NCI-H524 treated with DMSO at 0.1 percent for 48 hours (cell line): ENCODE data around the gene IKZF2.

Experiments used
- DNase-seq: peaks from one replicate; lab custom pipeline; 2025; lab: John Stamatoyannopoulos, UW

The IKZF2 gene

DNA sequence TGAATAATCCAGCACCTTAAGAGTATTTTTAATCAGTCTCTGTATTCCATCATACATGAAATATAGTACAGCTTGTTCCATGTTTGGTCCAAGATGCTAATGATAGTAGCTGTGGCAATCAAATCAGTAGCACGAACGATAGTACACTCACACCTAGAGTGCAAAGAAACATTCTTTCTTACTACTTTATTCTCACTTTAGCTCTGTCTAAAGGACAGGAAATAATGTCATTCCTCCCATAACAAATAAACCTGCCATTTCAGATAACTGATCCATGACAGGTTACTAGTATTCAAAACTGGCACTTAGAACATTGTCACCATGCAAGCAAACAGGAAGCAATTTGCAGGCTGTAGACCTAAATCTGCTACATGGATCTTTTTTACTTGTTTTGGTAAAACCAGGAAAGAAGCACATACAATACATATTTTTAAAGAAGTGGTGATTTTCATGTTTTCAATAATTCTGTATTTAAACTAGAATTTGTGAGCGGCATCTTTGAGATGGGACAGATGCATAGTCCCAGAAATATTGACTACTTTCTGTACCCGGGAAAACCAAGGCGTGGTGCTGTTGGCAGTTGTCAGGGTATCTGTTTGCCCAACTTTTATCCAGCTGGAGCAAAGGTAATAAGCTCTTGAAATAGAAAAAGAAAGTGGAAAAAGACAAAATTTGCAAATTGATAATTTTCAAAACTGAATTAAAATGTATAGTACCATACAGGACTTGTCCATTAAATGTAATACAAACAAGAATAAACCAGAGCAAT, 49.5 kb downstream of the IKZF2 start:
- no peak for DNase-seq

GRCh38 chr2:213101109-213101508, 50.3 kb downstream of the IKZF2 start:
- no peak for DNase-seq

- DNase-seq: no peak
Measured at GRCh38 chr2:213098612-213099011, 52.8 kb downstream of the IKZF2 start.

DNA sequence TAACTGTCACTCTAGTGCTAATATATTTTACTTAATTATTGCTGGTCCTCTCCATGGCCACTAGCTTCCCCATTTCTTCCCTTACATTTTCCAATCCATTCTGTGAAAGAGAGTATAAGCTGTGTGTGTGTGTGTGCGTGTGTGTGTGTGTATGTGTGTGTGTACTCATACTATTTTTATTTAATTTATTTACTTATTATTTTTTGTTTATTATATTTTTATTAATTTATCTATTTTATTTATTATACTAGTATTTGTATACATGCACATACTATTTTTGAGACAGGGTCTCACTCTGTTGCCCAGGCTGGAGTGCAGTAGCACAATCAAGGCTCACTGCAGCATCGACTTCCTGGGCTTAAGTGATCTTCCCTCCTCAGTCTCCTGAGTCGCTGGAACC, 59.6 kb downstream of the IKZF2 start:
- DNase-seq: no peak

DNA sequence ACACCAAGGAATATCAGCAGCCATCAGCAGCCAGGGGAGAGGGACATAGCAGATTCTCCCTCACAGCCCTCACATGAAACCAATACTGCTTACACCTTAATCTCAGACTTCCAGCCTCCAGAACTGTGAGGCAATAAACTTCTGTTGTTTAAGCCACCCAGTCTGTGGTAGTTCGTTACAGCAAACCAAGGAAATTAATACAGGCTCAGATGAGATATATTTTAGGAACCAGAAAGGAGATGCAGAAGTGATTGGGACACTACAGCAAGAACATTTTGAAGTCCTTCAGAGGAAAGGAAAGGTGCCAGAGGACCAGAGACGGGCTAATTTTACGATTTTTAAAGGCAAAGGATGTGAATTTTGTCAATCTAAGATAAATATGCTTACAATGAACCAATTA, 60.6 kb downstream of the IKZF2 start:
- DNase-seq: no peak

DNA sequence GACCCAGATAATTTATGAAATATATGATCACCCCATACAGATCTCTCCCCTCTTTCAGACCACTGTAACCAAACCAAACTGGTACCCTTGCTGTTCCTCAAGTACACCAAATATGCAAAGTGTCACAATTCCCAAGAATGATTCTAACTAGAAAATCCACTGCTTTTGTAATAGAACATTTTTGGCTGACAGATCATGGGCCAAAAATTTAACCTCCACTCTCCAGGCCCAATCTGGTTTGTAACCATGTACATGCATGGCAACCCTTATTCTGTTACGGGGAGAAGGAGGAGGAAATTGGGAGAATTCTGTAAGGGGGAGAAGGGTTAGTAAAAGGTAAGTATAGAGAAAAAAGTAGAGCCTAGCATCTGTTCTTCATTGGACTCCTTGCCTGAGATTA, 62.0 kb downstream of the IKZF2 start:
- no peak for DNase-seq

DNA sequence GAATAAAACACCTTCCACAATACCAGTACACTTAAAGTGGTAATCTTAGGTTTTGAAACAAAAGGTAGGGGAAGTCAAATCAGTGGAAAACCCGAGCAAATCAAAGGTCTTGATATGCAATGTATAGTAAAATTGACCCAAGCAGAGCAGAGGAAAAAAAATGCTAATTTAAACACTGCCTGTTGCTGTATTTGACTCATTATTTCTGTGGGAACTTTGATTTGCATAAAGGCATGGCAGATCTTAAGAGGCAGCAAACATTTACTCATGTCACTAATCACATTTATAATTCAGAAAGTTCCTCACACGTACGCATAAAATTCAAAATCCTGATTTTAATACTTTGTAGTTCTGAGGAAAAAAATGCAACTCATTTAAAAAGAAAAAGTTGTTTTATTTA, 64.4 kb downstream of the IKZF2 start:
- no peak for DNase-seq

DNA sequence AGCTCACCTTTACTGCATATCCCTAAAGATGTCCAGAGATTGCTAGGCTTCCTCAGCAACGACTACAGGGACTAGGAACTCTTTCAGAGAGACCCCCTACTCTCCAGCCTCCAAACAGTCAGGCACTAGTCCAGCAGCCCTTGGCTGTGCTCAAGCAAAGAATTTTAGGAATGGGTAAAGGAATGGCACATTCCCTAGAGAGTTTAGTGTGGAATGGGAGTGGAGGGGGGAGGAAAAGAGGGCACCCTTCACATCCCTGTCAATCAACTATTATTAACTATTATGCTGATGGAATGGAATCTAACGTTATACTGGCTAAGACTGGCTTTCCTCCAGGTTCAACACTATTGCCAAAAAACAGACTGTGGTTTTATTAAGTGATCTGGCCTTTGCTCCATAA, 64.8 kb downstream of the IKZF2 start:
- DNase-seq: no peak

DNA sequence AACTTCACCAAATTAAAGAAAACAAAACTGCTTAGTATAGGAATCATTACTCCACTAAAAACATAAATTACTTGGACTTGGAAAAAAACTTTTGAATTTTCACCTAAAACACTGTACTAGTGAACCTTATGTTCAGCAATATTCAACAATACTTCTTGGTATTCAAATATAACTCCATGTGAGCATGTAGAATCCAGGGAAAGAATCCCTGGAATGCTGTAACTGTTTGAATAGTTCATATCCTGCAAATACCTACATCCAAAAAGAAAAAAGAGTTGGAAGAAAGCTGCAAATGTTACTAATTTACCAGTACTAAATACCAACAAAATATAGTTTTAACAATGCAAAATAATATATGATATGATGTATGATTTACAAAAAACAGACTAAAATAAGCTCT, 65.4 kb downstream of the IKZF2 start:
- no peak for DNase-seq

DNA sequence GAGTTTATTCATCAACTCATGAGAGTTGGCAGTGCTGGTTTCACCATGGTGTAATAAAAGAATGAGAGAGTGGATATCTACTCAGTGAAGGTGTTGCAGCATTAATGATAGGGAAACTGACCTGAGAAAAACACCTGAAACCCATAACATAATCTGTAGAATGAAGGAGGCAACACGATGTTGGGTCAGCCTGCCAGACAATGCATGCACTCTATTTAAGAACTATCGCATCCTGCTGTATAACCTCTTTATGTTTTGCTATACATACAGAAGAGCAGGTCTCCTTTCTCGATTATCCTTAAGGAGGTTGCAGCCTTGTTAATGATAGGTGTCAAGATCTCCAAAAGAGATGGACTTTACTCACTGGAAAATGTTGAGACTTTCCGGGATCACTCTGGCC, 65.9 kb downstream of the IKZF2 start:
- DNase-seq: no peak

GRCh38 chr2:213084261-213084660, 67.2 kb downstream of the IKZF2 start:
- DNase-seq: no peak

- no peak for DNase-seq
Measured at GRCh38 chr2:213080969-213081617, 70.3 kb downstream of the IKZF2 start.

- DNase-seq: no peak
Measured at GRCh38 chr2:213079756-213080155, 71.7 kb downstream of the IKZF2 start.

GRCh38 chr2:213078686-213079085, 72.7 kb downstream of the IKZF2 start:
- DNase-seq: no peak

DNA sequence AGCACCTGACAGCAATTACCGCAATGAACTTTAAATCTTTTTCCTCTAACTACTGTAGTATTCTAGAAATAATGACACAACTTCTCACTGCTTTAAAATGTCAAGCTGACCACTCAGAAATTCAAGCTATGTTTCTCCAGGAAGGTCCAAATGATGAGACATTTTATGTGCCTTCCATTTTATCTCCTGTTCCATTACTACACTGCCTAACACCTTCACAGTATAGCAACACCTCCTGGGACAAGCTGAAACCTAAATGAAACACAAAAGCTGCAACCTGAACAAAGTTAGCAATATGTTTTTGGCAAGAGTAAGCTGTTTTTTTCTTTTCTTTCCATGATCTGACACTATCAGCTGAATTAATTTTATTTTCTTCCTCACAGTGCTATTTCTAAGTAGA, 81.9 kb downstream of the IKZF2 start:
- DNase-seq: no peak

- DNase-seq: no peak
Measured at GRCh38 chr2:213068676-213069359, 82.6 kb downstream of the IKZF2 start.

DNA sequence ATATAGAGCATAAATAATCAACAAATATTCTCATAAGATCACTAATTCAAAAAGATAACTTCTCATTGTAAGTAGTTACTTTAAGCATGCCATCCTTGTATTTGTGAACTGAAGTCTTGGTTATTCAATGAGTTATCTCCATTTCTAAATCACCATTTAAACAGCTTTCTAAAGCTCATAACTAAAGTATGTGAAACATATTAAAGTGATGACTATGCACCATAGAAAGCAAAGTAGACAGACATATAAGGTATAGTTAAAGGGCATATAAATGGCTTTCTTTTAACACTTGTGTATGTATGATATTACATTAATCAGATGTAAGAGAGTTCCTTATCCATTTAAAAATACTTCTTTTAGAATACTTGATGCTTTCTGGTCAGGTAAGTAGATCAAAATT, 83.5 kb downstream of the IKZF2 start:
- DNase-seq: no peak

- DNase-seq: no peak
Measured at GRCh38 chr2:213066443-213066743, 85.0 kb downstream of the IKZF2 start.

DNA sequence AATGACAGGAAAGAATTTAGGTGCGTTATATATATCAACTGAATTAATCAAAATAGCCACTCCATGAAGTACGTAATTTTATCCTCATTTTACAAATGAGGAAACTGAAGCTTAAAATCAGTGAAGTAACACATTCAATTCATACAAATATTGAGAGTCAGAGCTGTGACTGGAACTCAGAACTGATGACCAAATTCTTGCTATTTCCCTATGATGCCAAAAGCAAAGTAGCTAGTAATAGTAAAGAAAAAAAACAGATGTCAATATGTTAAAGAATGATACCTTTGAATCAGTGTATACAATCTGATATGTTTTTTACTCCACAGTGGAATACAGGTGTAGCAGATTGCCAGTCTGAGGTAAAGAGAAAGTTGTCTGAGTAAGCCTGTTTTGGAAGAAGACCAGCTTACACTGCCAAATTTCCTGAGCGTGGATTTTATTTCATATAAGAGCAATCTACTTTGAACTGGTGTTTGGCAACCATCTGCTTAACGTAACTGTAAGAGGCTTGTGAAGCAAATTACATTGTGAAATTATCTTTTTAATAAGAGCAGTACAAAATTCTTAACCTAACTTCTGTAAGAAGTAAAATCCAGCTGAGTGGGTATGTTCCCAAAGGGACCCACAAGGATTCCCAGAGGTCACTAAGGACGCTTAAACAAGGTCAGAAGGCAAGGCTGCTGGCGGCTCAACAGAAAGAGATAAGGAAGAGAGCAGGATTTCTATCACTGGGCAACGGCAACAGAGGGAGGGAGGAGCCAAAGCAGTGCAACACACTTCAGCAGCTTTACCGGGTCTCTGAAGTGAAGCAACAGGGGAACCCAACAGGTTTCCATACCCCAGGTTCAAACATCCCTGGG, 85.6 kb downstream of the IKZF2 start:
- DNase-seq: peak; percentile 44

DNA sequence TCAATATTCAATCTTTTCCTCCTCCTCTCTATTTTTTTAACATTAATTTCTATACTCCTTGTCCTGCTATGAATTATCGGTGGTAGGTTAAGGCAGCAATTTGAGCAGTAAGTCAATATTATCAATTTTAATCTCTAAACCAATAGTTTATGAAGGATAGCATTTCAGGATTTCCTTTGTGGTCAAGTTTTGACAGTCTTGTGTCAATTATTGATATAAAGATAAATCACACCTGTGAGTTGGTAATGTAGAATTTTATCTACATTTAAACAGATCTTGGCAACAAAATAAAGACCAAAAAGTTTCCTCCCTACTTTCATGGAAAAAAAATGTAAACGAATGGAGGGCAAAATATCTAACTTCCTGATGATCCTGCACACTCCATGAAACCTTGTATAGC, 87.3 kb downstream of the IKZF2 start:
- no peak for DNase-seq

DNA sequence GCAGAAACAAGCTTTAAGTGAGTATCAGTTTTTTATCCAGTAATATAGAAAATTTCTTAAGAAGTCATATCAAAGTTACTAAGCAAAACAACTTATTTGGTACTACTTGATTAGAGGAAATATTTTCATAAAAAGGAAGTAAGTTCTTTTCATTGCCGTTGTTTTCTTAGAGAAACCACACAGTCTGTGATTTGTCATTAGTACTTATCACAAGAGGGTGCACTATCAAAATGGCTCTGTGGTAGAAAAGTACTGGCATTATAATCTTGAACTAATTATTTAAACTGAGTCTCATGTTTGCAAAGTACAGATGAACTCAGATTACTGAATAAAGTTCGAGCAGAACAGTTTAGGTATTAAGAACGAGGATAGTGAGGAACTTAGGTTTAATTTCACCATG, 93.4 kb downstream of the IKZF2 start:
- no peak for DNase-seq

GRCh38 chr2:213046431-213046830, 105.0 kb downstream of the IKZF2 start:
- DNase-seq: peak; percentile 86

GRCh38 chr2:213043566-213043965, 107.8 kb downstream of the IKZF2 start:
- DNase-seq: no peak
